ENCODE results near the gene ZMYND10.
A peak's percentile ranks its signal among the peaks of the same experiment; 100 is the strongest.

DNA sequence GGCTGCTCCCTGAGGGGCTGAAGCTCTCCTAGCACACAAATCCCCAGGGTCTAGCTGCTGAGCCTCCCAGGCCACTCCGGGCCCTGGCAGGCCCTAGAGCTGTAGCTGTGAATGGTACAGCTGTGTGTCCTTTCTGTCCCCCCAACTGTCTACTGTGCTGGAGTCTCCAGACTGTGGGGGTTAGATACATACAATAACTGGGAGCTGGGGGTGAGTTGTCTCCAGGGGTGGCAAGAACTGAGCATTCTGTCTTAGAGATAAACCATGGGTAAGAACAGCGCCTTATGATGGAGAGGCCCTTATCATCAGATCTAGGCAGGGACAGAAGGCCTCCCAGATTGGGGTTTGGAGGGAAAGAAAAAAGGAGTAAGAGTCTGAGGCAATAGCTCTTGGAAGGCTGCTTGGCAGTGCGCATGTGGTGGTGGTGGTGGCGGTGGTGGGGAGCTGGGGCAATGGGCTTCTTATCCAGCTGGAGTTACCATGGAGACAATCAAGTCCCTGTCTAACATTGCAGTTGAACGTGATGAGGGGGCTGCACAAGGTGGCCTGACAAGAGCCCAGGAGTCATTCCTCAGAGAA is 8.7 kb upstream of the ZMYND10 start:
- TF ChIP-seq GATA2 (IDR thresholded peaks at IDR 0.05; ENCODE audit: low read depth, low read length) (peak; percentile 72; the same call in 1 of the 2 replicates), GATA3 (IDR thresholded peaks at IDR 0.05; ENCODE audit: low read depth, low read length) (no peak)

Data from SH-SY5Y (cell line).